Epithelial cell of proximal tubule (primary cell): ENCODE measurements around the gene MRM2. TPM values are rescaled to one million over a fixed set of nuclear protein-coding genes. Genes with fewer than 3 reads are reported as not detected.

Experiments used
- DNase-seq: peaks from one replicate; pipeline ENCODE4 v3.0.0-alpha.2; 2011; ENCODE audit warnings: low read depth
- H3K4me3 ChIP-seq: 2 replicates; pipeline ENCODE4 v1.5.1; 2011; ENCODE audit warnings: low read depth, mild to moderate bottlenecking, low read length
- CTCF ChIP-seq: conservative IDR thresholded peaks from 2 replicates; pipeline ENCODE4 v1.5.1; 2012; ENCODE audit warnings: low read depth, mild to moderate bottlenecking, low read length
- total RNA-seq: library from RNA; depleted of rRNA; stranded (reverse); fragments of >200 nt; gene quantifications from 2 replicates; pipeline ENCODE4 v1.2.3, GENCODE V29; 2015

MRM2 gene
- total RNA-seq, 1 donor from 2014 or later: 26.1 TPM

- DNase-seq: no peak
- TF ChIP-seq CTCF: no peak
- H3K4me3 ChIP-seq: no peak overlapping the region
Measured at GRCh38 chr7:2211259-2211880, 30.6 kb downstream of the MRM2 start.

- no peak for TF ChIP-seq CTCF
- no peak for DNase-seq
- no peak overlapping the region for H3K4me3 ChIP-seq
Measured at GRCh38 chr7:2210551-2211258, 31.3 kb downstream of the MRM2 start.

GRCh38 chr7:2209961-2210323, 32.1 kb downstream of the MRM2 start:
- TF ChIP-seq CTCF: no peak
- no peak for DNase-seq
- H3K4me3 ChIP-seq: no peak overlapping the region

- peak; percentile 82 for TF ChIP-seq CTCF
- no peak for DNase-seq
- no peak overlapping the region for H3K4me3 ChIP-seq
Measured at GRCh38 chr7:2209146-2209960, 32.7 kb downstream of the MRM2 start.

GRCh38 chr7:2208712-2209111, 33.3 kb downstream of the MRM2 start:
- no peak overlapping the region for H3K4me3 ChIP-seq
- no peak for DNase-seq
- TF ChIP-seq CTCF: no peak

- no peak for DNase-seq
- no peak overlapping the region for H3K4me3 ChIP-seq
- TF ChIP-seq CTCF: no peak
Measured at GRCh38 chr7:2205036-2205780, 36.8 kb downstream of the MRM2 start.
